ENCODE measurements around the gene TCEANC2.

DNA sequence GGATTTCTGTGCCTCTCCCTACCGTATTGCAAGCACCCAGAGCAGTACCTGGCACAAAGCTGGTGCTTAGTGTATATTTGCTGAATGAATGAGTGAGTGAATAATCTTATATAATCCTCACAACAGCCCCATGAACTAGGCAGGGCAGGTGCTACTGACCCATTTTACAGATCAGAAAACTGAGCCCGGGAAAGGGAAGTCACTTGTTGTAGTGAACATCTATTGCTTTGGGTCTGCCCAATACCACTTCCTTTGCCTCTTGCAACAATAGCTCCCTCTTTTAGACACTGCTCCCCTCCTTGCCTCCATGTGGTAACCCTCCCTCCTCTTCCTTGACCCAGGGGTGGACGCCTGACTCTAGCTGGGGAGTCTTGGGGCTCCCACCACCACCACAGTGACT is 96.3 kb downstream of the TCEANC2 start:
- TF ChIP-seq, protein P1, sequence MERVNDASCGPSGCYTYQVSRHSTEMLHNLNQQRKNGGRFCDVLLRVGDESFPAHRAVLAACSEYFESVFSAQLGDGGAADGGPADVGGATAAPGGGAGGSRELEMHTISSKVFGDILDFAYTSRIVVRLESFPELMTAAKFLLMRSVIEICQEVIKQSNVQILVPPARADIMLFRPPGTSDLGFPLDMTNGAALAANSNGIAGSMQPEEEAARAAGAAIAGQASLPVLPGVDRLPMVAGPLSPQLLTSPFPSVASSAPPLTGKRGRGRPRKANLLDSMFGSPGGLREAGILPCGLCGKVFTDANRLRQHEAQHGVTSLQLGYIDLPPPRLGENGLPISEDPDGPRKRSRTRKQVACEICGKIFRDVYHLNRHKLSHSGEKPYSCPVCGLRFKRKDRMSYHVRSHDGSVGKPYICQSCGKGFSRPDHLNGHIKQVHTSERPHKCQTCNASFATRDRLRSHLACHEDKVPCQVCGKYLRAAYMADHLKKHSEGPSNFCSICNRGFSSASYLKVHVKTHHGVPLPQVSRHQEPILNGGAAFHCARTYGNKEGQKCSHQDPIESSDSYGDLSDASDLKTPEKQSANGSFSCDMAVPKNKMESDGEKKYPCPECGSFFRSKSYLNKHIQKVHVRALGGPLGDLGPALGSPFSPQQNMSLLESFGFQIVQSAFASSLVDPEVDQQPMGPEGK (CRISPR knock-in tag; IDR thresholded peaks at IDR 0.05; ENCODE audit: borderline replicate concordance): no peak
- TF ChIP-seq OSR1 (CRISPR knock-in tag; IDR thresholded peaks at IDR 0.05) (no peak), ZFP30 (CRISPR knock-in tag; IDR thresholded peaks at IDR 0.05) (no peak), ZC3H10 (CRISPR knock-in tag; IDR thresholded peaks at IDR 0.05) (no peak), SNAI2 (CRISPR knock-in tag; IDR thresholded peaks at IDR 0.05) (no peak), ZFP3 (CRISPR knock-in tag; IDR thresholded peaks at IDR 0.05) (no peak), ZNF70 (CRISPR knock-in tag; IDR thresholded peaks at IDR 0.05) (no peak), RARB (CRISPR knock-in tag; IDR thresholded peaks at IDR 0.05) (no peak), ARNTL (CRISPR knock-in tag; IDR thresholded peaks at IDR 0.05; ENCODE audit: borderline replicate concordance, low read depth) (no peak)
- TF ChIP-seq, protein P2, sequence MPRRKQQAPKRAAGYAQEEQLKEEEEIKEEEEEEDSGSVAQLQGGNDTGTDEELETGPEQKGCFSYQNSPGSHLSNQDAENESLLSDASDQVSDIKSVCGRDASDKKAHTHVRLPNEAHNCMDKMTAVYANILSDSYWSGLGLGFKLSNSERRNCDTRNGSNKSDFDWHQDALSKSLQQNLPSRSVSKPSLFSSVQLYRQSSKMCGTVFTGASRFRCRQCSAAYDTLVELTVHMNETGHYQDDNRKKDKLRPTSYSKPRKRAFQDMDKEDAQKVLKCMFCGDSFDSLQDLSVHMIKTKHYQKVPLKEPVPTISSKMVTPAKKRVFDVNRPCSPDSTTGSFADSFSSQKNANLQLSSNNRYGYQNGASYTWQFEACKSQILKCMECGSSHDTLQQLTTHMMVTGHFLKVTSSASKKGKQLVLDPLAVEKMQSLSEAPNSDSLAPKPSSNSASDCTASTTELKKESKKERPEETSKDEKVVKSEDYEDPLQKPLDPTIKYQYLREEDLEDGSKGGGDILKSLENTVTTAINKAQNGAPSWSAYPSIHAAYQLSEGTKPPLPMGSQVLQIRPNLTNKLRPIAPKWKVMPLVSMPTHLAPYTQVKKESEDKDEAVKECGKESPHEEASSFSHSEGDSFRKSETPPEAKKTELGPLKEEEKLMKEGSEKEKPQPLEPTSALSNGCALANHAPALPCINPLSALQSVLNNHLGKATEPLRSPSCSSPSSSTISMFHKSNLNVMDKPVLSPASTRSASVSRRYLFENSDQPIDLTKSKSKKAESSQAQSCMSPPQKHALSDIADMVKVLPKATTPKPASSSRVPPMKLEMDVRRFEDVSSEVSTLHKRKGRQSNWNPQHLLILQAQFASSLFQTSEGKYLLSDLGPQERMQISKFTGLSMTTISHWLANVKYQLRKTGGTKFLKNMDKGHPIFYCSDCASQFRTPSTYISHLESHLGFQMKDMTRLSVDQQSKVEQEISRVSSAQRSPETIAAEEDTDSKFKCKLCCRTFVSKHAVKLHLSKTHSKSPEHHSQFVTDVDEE (CRISPR knock-in tag; IDR thresholded peaks at IDR 0.05): no peak
- TF ChIP-seq, protein P3, sequence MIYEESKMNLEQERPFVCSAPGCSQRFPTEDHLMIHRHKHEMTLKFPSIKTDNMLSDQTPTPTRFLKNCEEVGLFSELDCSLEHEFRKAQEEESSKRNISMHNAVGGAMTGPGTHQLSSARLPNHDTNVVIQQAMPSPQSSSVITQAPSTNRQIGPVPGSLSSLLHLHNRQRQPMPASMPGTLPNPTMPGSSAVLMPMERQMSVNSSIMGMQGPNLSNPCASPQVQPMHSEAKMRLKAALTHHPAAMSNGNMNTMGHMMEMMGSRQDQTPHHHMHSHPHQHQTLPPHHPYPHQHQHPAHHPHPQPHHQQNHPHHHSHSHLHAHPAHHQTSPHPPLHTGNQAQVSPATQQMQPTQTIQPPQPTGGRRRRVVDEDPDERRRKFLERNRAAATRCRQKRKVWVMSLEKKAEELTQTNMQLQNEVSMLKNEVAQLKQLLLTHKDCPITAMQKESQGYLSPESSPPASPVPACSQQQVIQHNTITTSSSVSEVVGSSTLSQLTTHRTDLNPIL (CRISPR knock-in tag; IDR thresholded peaks at IDR 0.05; ENCODE audit: low read depth): no peak
- TF ChIP-seq, protein P4, sequence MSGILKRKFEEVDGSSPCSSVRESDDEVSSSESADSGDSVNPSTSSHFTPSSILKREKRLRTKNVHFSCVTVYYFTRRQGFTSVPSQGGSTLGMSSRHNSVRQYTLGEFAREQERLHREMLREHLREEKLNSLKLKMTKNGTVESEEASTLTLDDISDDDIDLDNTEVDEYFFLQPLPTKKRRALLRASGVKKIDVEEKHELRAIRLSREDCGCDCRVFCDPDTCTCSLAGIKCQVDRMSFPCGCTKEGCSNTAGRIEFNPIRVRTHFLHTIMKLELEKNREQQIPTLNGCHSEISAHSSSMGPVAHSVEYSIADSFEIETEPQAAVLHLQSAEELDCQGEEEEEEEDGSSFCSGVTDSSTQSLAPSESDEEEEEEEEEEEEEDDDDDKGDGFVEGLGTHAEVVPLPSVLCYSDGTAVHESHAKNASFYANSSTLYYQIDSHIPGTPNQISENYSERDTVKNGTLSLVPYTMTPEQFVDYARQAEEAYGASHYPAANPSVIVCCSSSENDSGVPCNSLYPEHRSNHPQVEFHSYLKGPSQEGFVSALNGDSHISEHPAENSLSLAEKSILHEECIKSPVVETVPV (CRISPR knock-in tag; IDR thresholded peaks at IDR 0.05): no peak

Data from SK-N-SH treated with all-trans-retinoic acid at 6 μM for 48 hours (cell line).